Parathyroid adenoma (tissue), 2 donors: Measurements from ENCODE around the gene FNBP1.

Source experiments
- H2AFZ ChIP-seq: fragments of 300-600 bp; sonication (generic); one replicate; pipeline ENCODE4 v1.7.0; 2017; ENCODE audit warnings: antibody characterized with exemption, mild to moderate bottlenecking
- H3K27ac ChIP-seq: fragments of 300-600 bp; sonication (generic); one replicate; pipeline ENCODE4 v1.7.0; 2017
- H3K27me3 ChIP-seq: fragments of 300-600 bp; sonication (generic); one replicate; pipeline ENCODE4 v1.7.0; 2017; ENCODE audit warnings: low read length; ENCODE audit not compliant: control insufficient read depth, insufficient read depth
- H3K36me3 ChIP-seq: fragments of 300-600 bp; sonication (generic); one replicate; pipeline ENCODE4 v1.7.0; 2017; ENCODE audit warnings: low read length; ENCODE audit not compliant: control insufficient read depth, insufficient read depth
- H3K4me1 ChIP-seq: fragments of 300-600 bp; sonication (generic); one replicate; pipeline ENCODE4 v1.7.0; 2017; ENCODE audit warnings: control low read depth
- H3K4me2 ChIP-seq: fragments of 300-600 bp; sonication (generic); one replicate; pipeline ENCODE4 v1.7.0; 2017; ENCODE audit warnings: low read length
- H3K4me3 ChIP-seq: fragments of 300-600 bp; sonication (generic); one replicate; pipeline ENCODE4 v1.7.0; 2017; ENCODE audit warnings: low read depth, low read length
- H3K79me2 ChIP-seq: fragments of 300-600 bp; sonication (generic); one replicate; pipeline ENCODE4 v1.7.0; 2017; ENCODE audit warnings: control low read depth
- H3K9ac ChIP-seq: fragments of 300-600 bp; sonication (generic); one replicate; pipeline ENCODE4 v1.7.0; 2017; ENCODE audit warnings: mild to moderate bottlenecking
- H3K9me3 ChIP-seq: fragments of 300-600 bp; sonication (generic); one replicate; pipeline ENCODE4 v1.7.0; 2017; ENCODE audit warnings: low read length; ENCODE audit not compliant: control insufficient read depth
- TF ChIP-seq, protein P1 (sequence below): fragments of 300-600 bp; sonication (generic); IDR thresholded peaks from one replicate; pipeline ENCODE4 v1.7.0; 2017; ENCODE audit warnings: antibody characterized with exemption, mild to moderate bottlenecking
- donor health status: primary hyperparathyroidism.

The FNBP1 gene

DNA sequence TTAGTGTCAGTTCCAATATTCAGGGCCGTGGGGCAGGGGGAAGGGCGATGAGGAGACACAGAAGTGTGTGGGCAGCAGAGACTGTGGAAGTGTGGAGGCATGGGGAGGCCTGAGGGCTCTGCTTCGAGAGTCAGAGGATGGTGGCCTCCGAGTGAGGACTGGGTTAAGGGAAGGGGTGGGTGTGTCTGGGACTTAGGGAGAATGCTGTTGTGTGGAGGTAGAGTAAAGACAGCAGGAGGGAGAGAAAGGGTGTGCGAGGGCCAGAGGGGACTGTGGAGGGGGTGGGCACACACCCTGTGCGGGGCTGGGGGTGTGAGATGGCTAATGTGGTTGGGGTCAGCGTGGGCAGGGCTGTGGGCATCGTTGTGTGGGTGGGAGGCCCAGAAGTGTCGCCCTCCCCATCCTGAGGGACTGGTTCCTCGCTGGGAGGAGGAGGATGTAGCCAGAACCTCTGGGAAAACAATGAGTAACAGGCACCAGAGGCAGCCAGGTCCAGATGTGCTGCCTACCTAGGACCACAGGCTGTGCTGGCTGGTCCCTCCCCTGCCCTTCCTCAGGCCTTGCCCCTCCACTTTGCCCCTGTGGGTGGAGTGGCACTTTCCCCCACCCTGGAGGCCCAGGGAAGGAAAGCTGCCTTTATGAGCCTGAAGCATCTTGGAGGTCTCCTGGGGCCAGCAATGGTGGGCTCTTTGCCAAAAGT, 203.5 kb downstream of the FNBP1 start:
- Histone ChIP-seq H3K4me2 (no peak overlapping the region), H3K79me2 (peaks cover 16% of the 10 kb centered on the region), H3K9ac (no peak overlapping the region), H2AFZ (no peak overlapping the region), H3K4me1 (no peaks in the 10 kb centered on the region), H3K4me3 (no peak overlapping the region), H3K27ac (no peak overlapping the region), H3K36me3 (no peaks in the 10 kb centered on the region), H3K27me3 (no peaks in the 10 kb centered on the region), H3K9me3 (no peaks in the 10 kb centered on the region)
- TF ChIP-seq, protein P1, sequence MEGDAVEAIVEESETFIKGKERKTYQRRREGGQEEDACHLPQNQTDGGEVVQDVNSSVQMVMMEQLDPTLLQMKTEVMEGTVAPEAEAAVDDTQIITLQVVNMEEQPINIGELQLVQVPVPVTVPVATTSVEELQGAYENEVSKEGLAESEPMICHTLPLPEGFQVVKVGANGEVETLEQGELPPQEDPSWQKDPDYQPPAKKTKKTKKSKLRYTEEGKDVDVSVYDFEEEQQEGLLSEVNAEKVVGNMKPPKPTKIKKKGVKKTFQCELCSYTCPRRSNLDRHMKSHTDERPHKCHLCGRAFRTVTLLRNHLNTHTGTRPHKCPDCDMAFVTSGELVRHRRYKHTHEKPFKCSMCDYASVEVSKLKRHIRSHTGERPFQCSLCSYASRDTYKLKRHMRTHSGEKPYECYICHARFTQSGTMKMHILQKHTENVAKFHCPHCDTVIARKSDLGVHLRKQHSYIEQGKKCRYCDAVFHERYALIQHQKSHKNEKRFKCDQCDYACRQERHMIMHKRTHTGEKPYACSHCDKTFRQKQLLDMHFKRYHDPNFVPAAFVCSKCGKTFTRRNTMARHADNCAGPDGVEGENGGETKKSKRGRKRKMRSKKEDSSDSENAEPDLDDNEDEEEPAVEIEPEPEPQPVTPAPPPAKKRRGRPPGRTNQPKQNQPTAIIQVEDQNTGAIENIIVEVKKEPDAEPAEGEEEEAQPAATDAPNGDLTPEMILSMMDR, result no peak

- Histone ChIP-seq H3K27ac (no peak overlapping the region), H3K9me3 (no peaks in the 10 kb centered on the region), H3K9ac (no peak overlapping the region), H3K79me2 (peaks cover 16% of the 10 kb centered on the region), H3K36me3 (no peaks in the 10 kb centered on the region), H3K27me3 (no peaks in the 10 kb centered on the region), H3K4me2 (no peak overlapping the region), H3K4me1 (no peaks in the 10 kb centered on the region), H3K4me3 (no peak overlapping the region), H2AFZ (no peak overlapping the region)
- TF ChIP-seq, protein P1, result no peak
Observed at GRCh38 chr9:129838707-129839259, 204.2 kb downstream of the FNBP1 start.
